GM19395 (cell line): ENCODE results near the gene NDUFS6.
"Not testable (repeated sequence)": the region's sequence is repeated elsewhere in the genome, so short reads cannot be mapped to it uniquely, and the experiment has no call there.

Experiments used
- ATAC-seq: cut with Tn5 transposase; IDR thresholded peaks from one replicate; pipeline ENCODE4 v1.9.1; 2021; ENCODE audit warnings: mild to moderate bottlenecking, moderate library complexity; ENCODE audit not compliant: unreplicated experiment

NDUFS6 gene

DNA sequence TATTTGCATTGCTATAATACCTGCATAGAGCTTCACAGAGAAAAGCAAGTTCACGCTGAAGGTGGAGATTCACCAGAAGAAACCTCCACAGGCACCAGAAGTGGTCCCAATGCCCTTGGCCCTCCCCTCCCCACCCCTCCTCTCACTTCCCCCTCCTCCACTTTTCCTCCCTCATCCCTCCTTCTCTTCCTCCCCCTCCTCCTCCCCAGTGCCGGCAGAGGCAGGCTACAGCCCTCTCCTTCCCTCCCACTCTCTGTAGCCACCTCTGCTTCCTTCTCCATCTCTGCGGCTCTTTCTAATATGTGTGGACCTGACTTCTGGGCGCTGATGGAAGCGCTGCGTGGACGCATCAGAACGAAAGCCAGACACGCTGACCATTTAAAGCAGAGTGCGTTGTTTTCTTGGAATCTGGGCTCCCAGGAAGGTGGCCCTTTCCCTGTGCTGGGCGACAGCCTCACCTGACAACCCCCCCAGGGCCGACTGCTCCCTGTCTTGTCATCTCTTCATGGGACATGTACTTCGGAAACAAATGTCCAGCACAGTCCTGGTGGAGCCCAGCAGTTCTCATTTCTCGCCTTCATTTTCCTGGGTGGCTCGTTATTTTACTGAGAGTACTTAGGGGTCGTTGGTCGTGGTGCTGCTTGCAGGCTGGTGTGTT is 29.5 kb downstream of the NDUFS6 start:
- no peak for ATAC-seq

DNA sequence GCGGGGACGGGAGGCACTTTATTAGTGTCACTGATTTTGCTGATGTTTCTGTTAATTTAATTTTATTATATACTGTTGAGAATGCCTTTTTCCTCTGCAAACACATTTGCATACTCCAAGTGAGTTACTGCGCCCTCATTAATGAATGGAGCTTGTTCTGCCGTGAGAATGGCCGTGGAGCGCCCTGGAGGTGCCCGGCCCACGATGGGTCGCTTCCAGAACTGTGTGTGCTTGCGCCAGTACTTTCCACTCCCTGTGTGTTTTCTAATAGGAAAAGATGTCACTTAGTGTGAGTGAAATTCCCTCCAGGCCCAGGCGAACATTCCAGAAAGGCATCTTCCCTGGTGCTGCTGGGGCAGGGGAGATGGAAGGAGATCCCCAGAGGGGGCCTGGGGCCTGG is 30.1 kb downstream of the NDUFS6 start:
- ATAC-seq = no peak

DNA sequence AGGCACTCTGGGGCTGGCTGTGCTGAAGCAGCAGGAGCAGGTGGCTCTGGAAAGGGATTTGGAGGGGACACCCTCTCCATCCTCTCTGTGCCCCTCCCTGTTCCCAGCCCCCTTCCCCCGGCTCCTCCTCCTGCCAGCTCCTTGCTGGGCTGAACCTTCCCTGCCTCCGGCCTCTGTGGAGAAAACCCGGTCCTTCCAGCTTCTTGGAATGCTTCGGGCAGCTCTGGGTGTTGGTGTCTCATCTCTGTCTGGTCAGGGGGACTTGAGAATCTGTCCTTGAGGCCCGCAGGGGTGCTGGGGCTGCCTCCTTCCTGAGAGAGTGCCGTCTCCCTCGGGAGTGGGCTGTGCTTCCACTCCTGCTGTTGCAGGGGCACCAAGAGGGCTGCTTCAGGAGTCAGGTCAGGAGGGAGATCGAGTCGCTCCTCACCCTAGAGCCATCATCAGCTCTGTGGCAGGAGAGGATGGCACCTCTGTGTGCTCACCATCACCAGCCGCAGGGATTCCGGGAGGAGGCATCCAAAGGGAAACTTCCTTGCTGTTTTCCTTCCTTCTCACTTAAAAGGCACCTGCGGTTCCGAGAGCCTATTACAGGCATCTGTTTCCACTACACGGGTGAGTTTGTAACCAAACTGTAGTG is 30.6 kb downstream of the NDUFS6 start:
- ATAC-seq = no peak

DNA sequence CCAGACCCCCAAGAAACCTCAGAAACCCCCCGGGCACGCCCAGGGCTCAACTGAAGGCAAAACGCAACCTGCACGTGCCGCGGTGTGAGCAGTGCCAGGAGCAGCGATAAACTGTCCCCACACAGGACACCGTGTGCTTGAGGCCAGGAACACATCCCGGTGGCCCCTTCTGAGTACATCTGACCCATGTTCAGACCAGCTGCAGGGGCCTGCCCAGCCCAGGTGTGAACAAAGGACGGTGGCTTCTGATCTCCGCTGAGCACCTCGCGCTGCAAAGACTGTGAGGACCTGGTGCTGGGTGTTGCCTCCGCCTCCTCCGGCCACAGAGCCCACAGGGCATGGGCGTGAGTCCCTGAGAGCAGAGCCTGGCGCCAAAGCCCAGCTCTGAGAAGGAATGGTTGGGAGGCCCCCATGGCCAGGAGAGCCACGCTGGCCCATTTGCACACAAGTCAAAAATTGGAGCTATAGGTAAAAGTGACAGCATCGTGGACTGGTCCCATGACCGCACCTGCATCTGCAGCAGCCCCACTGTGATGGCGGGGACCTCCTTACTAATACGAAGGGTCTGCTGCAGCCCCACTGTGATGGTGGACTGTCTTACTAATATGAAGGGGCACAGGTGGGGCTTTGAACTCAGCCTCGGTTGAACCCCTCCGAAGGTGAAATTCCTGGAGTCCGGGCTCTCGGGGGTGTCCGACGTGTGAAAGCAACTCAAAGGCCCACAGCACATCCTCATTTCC is 31.5 kb downstream of the NDUFS6 start:
- ATAC-seq = no peak

DNA sequence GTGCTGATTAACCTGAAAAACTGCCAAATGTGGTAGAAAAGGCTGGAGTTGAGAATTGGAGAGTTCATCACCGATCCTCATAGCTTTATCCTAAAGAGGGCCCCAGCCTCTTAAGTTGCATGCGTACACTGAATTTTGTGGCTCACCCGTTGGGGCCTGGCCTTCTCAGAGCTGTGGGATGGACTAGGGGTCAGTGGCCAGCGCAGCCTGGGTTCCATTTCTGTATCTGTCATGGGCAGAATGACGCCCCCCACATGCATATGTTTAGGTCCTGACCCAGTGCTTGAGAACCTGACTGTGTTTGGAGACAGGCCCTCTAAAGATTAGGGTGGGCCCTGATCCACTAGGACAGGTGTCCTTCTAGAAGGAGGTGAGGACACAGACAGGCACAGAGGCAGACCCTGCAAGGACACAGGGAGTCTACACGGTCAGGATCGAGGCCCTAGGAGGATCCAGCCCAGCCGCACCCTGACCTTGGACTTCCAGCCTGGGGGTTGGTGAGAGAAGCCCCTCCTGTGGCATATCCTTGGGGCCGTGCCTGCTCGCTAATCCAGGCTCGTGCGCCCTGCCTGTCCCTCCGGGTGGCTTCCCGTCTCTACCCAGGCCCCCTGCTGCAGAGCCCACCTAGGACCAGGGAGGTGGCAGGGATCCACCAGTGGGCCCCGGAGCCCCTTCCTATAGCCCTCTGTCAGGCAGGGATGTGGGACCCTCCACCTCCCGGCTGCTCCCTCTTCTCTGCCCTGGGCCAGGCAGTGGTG is 32.2 kb downstream of the NDUFS6 start:
- no peak for ATAC-seq

DNA sequence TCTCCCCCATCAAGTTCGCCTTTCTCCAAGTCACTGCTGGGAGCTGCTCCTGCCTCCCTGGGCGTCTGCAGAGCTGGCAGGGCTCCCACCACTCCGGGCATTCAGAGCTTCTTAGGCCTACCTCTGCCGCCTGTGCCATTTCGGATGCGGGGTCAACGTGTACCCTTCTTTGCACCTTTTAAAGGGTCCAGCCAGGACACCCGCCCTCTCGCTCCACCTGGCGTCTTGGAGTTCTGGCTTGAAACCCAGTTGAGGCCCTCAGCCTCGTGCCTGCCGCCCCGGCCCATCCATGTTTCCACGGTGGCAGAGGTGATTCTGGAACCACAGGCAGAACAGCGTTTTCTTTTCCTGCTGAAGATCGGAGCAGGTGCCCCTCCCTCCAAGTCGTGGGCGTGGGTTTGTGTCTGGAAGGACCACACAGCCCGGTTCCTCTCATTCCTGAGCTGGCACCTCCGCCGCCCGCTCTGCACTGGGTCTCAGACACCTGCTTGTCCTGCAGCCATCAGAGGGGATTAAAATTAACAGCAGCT is 32.9 kb downstream of the NDUFS6 start:
- no peak for ATAC-seq

DNA sequence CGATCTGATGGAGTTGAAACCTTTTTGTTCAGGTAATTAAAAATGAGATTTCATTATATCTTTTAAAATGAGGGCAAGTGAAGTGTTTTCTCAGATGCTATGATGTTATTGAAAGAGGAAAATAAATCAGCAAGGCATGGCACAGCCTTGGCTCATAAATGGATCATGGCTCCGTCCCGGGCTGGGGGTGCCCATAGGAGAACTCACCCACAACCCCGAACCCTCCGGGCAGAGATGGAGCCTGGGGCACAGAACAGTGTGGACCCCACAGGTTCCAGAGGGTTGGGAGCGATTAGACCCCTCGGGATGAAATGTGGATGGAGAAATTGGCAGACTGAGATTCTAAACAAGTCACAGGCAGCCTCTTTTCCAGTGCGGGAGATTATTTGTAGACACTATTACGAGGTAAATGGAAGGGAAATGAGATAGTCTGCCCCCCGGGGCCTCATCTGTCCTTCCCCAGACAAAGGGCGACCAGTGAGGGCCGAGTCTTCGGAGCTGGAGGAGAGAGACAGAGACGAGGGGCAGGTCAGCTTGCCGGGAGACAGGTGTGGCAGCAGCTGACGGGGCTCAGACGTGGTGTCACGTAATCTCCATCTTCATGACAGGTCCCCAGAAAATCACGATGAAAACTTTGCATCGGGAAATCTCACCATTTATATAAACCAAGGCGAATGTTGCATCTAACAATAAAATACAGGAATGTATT is 33.7 kb downstream of the NDUFS6 start:
- ATAC-seq = no peak

DNA sequence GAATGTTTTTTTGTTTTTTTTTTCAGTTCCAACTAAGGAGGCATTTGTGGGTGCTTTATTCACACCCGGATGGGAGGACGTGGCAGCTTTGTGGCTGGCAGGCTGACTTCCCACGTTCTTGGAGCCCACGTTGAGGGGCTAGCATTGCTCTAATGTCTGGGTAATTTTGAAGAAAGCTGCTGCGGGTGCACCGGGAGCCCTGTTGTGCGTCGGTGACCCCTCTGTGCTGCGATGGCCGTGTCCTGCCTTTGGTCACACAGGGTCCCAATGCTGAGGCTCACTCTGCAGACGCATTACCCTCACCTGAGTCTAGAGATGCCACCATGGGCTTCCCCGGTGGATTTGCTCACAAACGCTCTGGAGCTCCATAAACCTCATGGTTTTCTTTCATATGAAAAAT is 34.2 kb downstream of the NDUFS6 start:
- no peak for ATAC-seq

DNA sequence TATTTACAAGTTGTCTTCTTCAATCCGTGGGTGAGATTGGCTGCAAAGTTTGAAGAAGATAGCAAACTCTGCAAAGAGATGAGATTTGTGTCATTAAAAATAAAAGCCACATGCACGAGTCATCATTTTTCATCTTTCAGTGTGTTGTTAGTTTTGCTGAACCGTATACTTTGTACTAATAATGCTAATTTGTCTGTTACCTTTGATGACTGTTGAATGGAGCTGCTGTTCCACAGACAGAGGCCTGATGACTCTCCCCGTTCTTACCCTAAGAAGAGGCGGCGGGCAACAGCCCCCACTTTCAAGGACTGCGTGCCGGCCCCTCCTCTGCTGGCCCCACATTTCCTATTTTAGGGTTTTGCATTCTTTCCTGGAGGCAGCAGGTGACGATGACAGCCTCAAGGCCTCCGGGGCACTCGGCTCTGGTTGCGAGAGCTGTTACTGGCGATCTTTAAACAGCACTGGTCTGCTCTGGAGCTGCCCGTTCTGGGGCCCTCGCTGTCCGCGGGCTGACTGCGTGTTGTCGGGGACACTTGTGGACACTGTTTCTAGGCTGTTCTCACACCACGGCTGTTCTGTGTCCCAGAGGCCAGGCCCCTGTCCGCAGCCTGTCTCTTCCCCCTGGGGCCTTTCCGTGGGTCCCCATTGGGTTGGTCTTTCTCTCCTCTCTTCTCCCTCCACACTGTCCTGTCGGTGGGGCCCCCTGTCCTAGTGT is 35.1 kb downstream of the NDUFS6 start:
- ATAC-seq = no peak

DNA sequence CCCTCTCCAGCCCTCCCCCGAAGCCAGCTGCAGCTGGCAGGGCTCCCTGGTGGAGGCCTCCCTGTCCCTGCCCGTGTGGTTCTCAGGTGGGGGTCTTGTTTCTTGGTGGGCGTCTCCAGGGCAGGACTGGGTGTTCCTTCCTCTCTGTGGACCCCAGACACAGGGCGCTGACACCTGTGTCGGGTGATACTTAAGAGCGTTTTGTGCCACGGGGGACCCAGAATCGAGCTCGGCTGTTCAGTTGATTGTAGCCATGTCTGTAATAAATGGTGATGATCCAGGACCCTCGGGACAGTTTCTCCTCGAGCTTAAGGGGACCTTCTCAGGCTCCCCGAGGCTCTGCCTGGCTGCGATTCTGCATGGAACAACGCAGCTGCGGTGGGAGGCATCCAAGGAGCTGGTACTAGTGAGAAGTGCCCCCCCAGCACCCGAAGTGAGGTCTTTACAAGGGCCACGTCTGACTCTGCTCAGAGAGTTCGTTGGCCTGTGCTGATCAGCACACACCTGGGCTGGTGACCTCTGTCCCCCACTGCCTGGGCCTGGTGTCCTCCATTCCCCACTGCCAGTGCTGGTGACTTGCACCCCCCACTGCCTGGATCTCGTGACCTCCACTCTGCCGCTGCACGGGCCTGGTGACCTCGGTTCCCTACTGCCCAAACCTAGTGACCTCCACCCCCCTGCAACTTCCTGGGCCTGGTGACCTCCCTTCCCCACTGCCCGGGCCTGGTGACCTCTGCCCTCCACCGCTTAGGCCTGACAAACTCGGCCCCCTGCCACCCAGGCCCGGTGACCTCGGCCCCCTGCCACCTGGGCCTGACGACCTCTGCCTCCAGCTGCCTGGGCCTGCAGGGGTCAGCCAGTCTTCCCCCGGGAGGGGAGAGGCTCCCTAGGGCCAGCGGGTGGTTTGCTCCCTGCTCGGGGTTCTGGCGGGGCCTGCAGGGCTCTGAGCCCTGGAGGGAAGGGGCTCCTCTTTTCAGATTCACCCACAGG is 36.0 kb downstream of the NDUFS6 start:
- no peak for ATAC-seq

DNA sequence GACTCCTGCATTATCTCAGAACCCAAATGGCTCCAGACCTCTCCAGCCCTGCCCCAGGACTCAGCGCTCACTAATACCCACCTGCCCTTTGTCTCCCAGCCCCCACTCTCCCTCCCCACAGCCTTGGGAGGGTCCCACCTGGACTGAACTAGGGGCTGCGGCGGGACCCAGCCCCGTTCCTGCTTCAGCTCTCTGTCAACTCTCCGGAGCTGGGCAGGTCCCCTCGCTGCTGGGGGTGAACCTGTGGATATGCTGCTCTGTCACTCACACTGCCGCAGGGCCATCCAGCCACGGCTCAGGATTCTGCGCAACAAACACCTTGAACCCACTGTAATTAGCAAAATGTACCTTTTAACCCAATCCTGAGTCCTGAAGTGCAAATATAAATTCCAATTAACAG is 36.8 kb downstream of the NDUFS6 start:
- ATAC-seq = no peak

DNA sequence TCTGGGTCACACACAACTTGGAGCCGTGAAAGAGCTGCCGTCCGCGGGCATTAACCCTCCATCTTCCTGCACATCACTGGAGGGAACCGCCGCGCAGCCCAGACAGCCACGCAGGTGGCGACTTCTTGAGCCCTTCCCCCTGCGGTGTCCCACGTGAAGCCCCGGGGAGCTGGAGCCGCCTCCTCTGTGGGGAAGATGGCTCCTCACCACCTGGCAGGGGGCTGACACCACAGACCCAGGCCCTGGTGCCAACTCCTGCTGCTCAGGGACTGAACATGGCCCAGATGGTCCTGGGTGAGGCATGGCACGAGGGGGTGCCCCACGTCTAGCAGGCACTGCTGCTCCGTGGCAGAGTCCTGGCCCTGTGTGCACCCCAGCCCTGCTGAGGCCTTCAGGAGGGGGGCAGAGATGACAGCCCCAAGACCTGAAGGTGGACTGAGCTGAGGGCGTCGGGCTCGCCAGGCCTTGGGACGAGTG is 38.9 kb downstream of the NDUFS6 start:
- no peak for ATAC-seq

DNA sequence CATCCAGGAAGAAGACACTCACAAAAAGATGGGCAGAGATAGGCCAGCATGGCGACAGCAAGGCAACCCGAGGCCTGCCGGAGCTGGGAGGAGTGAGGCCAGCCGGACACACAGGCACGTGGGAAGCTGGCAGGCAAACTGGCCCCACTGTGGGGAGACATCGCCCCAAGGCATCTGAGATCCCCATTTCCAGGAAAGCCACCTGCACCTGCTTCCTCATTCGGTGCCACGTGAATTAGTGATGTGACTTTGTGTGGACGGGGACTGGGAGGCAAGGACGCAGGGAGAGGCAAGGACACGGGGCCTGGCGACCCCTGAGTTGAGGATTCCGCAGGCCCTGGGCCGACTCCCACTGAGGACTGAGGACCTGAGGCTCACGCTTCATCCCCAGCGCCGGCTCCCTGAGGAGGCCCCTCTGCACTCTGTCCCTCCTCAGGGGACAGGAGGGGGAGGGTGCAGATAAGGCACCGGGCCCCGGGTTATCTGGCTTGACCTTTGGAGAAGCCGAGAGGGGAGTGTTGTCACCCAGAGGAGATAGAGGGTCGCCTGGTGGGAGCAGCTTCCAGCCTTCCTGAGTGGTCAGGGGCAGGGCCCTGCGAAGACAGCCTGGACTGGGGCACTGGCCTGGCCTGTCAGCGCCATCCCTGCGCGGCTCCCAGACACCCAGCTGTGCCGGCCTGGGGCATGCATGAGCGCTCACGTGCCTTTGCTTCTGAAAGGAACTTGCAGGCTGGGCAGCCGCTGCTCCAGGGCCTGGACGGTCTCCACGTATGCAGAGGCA is 39.7 kb downstream of the NDUFS6 start:
- no peak for ATAC-seq

DNA sequence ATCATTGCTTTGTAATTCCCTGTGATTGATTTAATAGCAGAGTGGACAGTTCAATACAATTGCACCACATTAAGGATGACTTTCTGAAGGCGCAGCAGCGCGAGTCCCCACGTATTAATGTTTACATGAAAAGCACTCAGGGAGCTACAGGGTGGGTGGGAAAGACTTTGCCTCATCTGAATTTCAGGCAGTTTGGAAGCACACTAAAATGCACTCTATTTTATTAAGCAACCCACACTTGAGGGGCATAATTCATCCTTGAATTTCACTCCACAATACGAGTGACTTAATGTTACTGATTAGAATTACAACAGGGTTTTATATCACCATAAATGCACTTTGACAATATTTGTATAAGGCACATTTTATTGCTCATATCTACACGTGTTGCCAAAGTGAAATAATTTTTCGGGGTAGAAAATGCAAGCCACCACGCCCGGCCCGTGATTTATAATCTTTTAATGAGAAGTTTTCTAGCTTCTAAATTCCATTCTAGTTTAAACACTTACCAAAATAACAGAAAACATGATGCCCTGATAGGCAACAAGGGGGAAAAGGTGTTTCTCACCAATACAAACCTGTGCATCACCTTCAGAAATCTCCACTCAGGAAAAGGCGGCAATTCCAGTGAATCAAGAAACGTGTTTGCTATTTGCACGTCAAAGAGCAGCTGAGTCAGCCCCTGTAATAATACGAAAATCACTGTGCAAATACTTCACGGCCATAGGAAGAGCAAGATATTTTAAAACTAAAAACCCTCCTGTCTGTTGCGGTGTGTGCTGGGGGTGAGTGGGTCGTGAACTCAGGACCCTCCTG is 41.0 kb downstream of the NDUFS6 start:
- ATAC-seq = no peak

DNA sequence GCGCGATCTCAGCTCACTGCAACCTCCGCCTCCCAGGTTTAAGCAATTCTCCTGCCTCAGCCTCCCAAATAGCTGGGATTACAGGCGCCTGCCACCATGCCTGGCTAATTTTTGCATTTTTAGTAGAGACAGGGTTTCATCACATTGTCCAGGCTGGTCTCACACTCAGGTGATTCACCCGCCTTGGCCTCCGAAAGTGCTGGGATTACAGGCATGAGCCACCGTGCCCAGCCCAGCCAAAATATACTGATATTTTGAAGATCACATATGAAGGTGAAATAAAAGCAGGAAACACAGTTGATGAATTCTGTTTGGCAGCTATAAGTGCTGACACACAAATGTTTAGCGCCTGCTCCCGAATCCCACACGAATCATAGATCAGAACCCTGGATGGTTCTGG is 42.6 kb downstream of the NDUFS6 start:
- ATAC-seq = not testable (repeated sequence)

DNA sequence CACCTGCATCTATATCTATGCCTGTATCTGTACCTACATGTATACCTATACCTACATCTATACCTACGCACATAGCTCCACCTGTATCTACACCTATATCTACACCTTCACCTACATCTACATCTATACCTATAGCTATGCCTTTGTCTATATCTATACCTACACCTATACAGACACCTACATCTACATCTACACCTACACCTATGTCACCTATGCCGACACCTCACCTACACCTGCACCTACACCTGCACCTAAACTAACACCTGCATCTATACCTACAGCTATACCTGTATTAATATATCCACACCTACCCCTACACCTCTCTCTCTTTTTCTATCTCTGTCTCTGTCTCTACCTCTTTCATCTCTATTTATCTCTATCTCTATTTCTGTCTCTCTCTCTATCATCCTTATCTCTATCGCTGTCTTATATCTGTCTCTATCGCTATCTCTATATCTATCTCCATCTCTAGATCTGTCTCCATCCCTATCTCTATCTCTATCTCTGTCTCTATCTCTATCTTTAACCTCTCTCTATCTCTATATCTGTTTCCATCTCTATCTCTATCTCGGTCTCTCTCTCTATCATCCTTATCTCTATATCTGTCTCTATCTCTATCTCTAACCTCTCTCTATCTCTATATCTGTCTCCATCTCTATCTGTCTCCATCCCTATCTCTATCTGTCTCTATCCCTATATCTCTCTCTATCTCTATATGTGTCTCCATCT is 43.7 kb downstream of the NDUFS6 start:
- no peak for ATAC-seq
